ENCODE results near the gene FAM90A1. TPM values are rescaled to one million over a fixed set of nuclear protein-coding genes. Genes with fewer than 3 reads are reported as not detected.
"Not testable (repeated sequence)": the region's sequence is repeated elsewhere in the genome, so short reads cannot be mapped to it uniquely, and the experiment has no call there.

Gene FAM90A1
- total RNA-seq, 4 donors from 2014 or later, result not detected

DNA sequence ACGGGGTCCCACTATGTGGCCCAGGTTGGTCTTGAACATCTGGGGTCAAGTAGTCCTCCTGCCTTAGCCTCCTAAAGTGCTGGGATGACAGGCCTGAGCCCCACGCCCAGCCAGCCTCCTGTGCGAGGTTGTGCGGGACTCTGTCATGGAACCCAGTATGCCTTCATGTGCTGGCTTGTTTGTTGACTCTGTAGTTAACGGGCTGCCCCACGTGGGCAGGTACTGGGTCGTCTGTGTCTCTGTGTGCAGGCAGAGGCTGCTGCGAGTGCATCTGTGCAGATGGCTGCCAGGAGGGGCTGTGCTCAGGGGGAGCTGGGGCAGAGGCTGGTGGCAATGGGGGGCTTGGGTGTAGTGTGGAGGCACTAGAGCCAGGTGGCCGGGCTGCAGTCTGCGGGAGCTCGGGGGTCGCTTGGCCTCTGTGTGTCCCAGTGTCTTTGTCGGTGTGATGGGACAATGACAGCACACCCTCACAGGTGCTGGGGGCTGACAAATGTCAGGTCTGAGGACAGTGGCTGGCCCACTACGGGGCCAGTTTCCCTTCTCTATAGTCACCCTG is 6.0 kb upstream of the FAM90A1 start:
- H3K4me1 ChIP-seq; H3K4me3 ChIP-seq; ATAC-seq; intact Hi-C loops (cut with DNase I; ENCODE audit: low total_unique reads); H3K36me3 ChIP-seq; H3K27me3 ChIP-seq; H3K9me3 ChIP-seq; H3K27ac ChIP-seq; DNase-seq: not testable (repeated sequence)
- in situ Hi-C loops (cut with MboI; ENCODE audit: low sequenced_read_pairs in 4 of 4), result loop anchor here in 3 of 4 donors (25.0 kb wide), 1 partner anchor 121 kb away; the partner anchor contains the start of gene CLEC4A (in 3 of the 3)

DNA sequence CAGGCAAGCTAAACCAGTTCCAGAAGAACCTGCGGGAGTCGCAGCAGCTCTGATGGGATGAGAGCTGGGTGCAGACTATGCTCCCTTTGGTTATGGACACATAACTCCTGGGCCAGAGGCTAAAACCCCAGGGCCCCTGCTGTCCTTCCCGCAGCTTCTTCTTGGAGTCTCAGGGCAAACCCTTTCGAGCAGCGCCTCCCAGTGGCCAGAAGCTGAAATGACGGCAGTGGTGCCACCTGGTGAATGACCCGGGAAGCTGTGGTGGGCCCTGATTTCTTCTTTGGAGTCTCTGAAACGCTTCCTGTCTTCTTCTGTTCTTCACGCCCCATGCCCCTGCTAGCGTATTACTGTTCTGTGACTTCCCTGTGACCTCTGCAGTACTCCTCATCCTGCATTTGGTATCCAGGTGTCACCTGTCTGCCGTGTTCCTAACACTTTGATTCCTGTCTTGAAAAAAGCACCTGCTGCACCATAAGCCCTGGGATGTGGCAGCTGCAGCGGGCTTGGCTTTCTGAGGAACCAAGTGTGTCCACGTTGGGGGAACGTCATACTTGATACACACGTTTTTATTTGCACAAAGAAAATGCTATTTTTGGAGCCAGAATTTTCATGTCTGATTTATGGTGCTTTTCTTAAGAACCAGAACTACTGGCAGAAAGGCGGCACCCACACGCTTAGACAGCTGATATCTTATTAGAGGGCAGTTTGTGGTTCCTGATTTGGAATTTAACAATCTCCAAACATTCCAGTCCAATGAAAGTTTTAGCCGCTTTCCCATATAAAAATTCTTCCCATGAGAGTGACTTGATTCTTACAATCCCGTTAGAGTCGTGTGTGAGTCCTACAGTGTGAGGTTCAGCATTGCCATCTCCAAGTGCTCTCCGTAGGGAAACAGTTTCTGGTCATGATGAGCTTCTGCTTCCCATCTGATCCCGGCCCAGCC is 4.5 kb upstream of the FAM90A1 start:
- H3K27ac ChIP-seq; H3K4me1 ChIP-seq; DNase-seq; H3K27me3 ChIP-seq; ATAC-seq; H3K9me3 ChIP-seq; intact Hi-C loops (cut with DNase I; ENCODE audit: low total_unique reads); H3K4me3 ChIP-seq; H3K36me3 ChIP-seq: not testable (repeated sequence)
- peak; percentile 24 to 64 (median 54) for TF ChIP-seq CTCF (IDR thresholded peaks at IDR 0.05 in 4 of 5, conservative IDR thresholded peaks at IDR 0.05 in 1 of 5)
- in situ Hi-C loops (cut with MboI; ENCODE audit: low sequenced_read_pairs in 4 of 4), result loop anchor here in 3 of 4 donors (25.0 kb wide), 1 partner anchor 120 kb away; the partner anchor contains the start of gene CLEC4A (in 3 of the 3)

- in situ Hi-C loops (cut with MboI; ENCODE audit: low sequenced_read_pairs in 4 of 4), result loop anchor here in 3 of 4 donors (25.0 kb wide), 1 partner anchor 119 kb away; the partner anchor contains the start of gene CLEC4A (in 3 of the 3)
Measured at GRCh38 chr12:8231049-8231448, 3.6 kb upstream of the FAM90A1 start.

GRCh38 chr12:8229486-8229885 is 2.1 kb upstream of the FAM90A1 start:
- in situ Hi-C loops (cut with MboI; ENCODE audit: low sequenced_read_pairs in 4 of 4), result loop anchor here in 3 of 4 donors (25.0 kb wide), 1 partner anchor 117 kb away; the partner anchor contains the start of gene CLEC4A (in 3 of the 3)
- ATAC-seq; intact Hi-C loops (cut with DNase I; ENCODE audit: low total_unique reads); DNase-seq; H3K27ac ChIP-seq; H3K36me3 ChIP-seq; H3K27me3 ChIP-seq; H3K9me3 ChIP-seq; H3K4me3 ChIP-seq; H3K4me1 ChIP-seq: not testable (repeated sequence)

More at GRCh38 chr12:8231049-8231448, 3.6 kb upstream of the FAM90A1 start:
- H3K27ac ChIP-seq; intact Hi-C loops (cut with DNase I; ENCODE audit: low total_unique reads); DNase-seq; H3K4me1 ChIP-seq; H3K36me3 ChIP-seq; H3K27me3 ChIP-seq; ATAC-seq; H3K9me3 ChIP-seq; H3K4me3 ChIP-seq: not testable (repeated sequence)

DNA sequence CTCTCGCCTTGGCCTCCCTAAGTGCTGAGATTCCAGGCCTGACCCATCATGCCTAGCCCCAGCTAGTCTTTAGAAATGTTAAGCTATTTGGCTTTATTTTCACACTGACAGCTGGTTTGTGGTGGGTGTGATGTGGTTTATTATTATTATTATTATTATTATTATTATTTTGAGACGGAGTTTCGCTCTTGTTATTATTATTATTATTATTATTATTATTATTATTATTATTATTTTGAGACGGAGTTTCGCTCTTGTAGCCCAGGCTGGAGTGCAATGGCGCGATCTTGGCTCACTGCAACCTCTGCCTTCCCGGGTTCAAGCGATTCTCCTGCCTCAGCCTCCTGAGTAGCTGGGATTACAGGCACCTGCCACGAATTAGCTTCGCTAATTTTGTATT is 1.2 kb upstream of the FAM90A1 start:
- DNase-seq; H3K4me1 ChIP-seq; H3K27ac ChIP-seq; H3K4me3 ChIP-seq; H3K9me3 ChIP-seq; H3K27me3 ChIP-seq; ATAC-seq; intact Hi-C loops (cut with DNase I; ENCODE audit: low total_unique reads); H3K36me3 ChIP-seq: not testable (repeated sequence)
- in situ Hi-C loops (cut with MboI; ENCODE audit: low sequenced_read_pairs in 4 of 4), result loop anchor here in 3 of 4 donors (25.0 kb wide), 1 partner anchor 116 kb away; the partner anchor contains the start of gene CLEC4A (in 3 of the 3)

DNA sequence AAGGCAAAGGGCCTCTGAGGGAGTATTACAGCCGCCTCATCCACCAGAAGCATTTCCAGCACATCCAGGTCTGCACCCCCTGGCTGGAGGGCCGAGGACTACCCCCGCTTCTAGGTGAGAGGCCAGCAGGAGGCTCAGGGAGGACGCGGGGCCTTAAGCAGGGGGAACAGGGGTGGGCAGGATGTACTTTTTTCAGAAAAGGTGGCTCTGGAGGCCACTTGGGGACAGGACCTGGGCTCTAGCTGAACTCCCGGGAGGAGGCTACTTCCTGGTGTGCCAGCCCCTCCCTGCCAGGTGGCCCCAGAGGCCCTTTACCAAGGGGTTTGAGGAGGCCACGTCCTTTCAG is 287 bp upstream of the FAM90A1 start:
- H3K27me3 ChIP-seq; DNase-seq; H3K36me3 ChIP-seq; intact Hi-C loops (cut with DNase I; ENCODE audit: low total_unique reads); H3K27ac ChIP-seq; H3K9me3 ChIP-seq; ATAC-seq; H3K4me1 ChIP-seq: not testable (repeated sequence)
- in situ Hi-C loops (cut with MboI; ENCODE audit: low sequenced_read_pairs in 4 of 4), result loop anchor here in 3 of 4 donors (25.0 kb wide), 1 partner anchor 115 kb away; the partner anchor contains the start of gene CLEC4A (in 3 of the 3)
- H3K4me3 ChIP-seq, result peak overlapping the region in 1 of 4 donors; percentile 33

GRCh38 chr12:8226355-8226754 is 1.1 kb downstream of the FAM90A1 start:
- H3K9me3 ChIP-seq, result no peaks in the 10 kb centered on the region
- intact Hi-C loops (cut with DNase I; ENCODE audit: low total_unique reads) (no loop called here), in situ Hi-C loops (cut with MboI; ENCODE audit: low sequenced_read_pairs in 4 of 4) (loop anchor here in 3 of 4 donors (25.0 kb wide), 1 partner anchor 114 kb away; the partner anchor contains the start of gene CLEC4A (in 3 of the 3))
- H3K36me3 ChIP-seq, result no peaks in the 10 kb centered on the region
- DNase-seq (no peak), ATAC-seq (no peak)
- H3K27ac ChIP-seq, result no peak overlapping the region
- H3K4me1 ChIP-seq, result no peaks in the 10 kb centered on the region
- H3K4me3 ChIP-seq, result no peak overlapping the region
- no peaks in the 10 kb centered on the region for H3K27me3 ChIP-seq
- TF ChIP-seq POLR2A (IDR thresholded peaks at IDR 0.05) (no peak), CTCF (IDR thresholded peaks at IDR 0.05 in 4 of 5, conservative IDR thresholded peaks at IDR 0.05 in 1 of 5) (no peak)

- in situ Hi-C loops (cut with MboI; ENCODE audit: low sequenced_read_pairs in 4 of 4), result loop anchor here in 3 of 4 donors (25.0 kb wide), 1 partner anchor 112 kb away; the partner anchor contains the start of gene CLEC4A (in 3 of the 3)
- intact Hi-C loops (cut with DNase I; ENCODE audit: low total_unique reads); H3K36me3 ChIP-seq; H3K4me1 ChIP-seq; DNase-seq; H3K27ac ChIP-seq; H3K27me3 ChIP-seq; H3K4me3 ChIP-seq; H3K9me3 ChIP-seq; ATAC-seq: not testable (repeated sequence)
Measured at GRCh38 chr12:8224782-8225181, 2.6 kb downstream of the FAM90A1 start.

GRCh38 chr12:8223646-8224045 is 3.8 kb downstream of the FAM90A1 start:
- ATAC-seq; H3K4me3 ChIP-seq; H3K36me3 ChIP-seq; H3K9me3 ChIP-seq; in situ Hi-C loops (cut with MboI; ENCODE audit: low sequenced_read_pairs in 4 of 4); DNase-seq; H3K4me1 ChIP-seq; H3K27me3 ChIP-seq; intact Hi-C loops (cut with DNase I; ENCODE audit: low total_unique reads); H3K27ac ChIP-seq: not testable (repeated sequence)
